Muscle of leg (tissue), 11 donors: ENCODE measurements around the gene NRIP2. TPM values are rescaled to one million over a fixed set of nuclear protein-coding genes. Genes with fewer than 3 reads are reported as not detected.
A peak's percentile ranks its signal among the peaks of the same experiment; 100 is the strongest.

Source experiments
- DNase-seq: peaks from one replicate; pipeline ENCODE4 v3.0.0; 2013
- H3K27ac ChIP-seq: one replicate; pipeline ENCODE4 v1.5.1; 2013; ENCODE audit warnings: mild to moderate bottlenecking, low read length, control low read depth
- H3K27me3 ChIP-seq: one replicate; pipeline ENCODE4 v1.6.1; 2013; ENCODE audit warnings: low read length; ENCODE audit not compliant: control insufficient read depth, insufficient read depth
- H3K36me3 ChIP-seq: one replicate; pipeline ENCODE4 v1.6.1; 2013; ENCODE audit warnings: low read length; ENCODE audit not compliant: control insufficient read depth, insufficient read depth
- H3K4me1 ChIP-seq: one replicate; pipeline ENCODE4 v1.6.1; 2013; ENCODE audit warnings: low read length; ENCODE audit not compliant: control insufficient read depth, insufficient read depth
- H3K4me3 ChIP-seq: one replicate; pipeline ENCODE4 v1.5.1; 2013; ENCODE audit warnings: low read length, control low read depth
- H3K9me3 ChIP-seq: replicated peaks from 2 replicates; pipeline ENCODE4 v1.6.1; 2013; ENCODE audit warnings: low read depth, low read length; ENCODE audit not compliant: control insufficient read depth
- WGBS: methylation state at CpG from one replicate; pipeline ENCODE4 v1.1.5; 2013; ENCODE audit warnings: missing lambda C conversion rate; ENCODE audit not compliant: insufficient coverage; 5-methylcytosine and 5-hydroxymethylcytosine counted together
- polyA plus RNA-seq, 8 donors: library from polyadenylated mRNA; unstranded; fragments of 120-200 nt; gene quantifications; one replicate each; pipeline versions ENCODE4 v1.2.1 to v1.2.3, GENCODE V29; 2013; ENCODE audit warnings: inconsistent platforms in 1 of 8, low replicate concordance in 1 of 8; ENCODE audit not compliant: insufficient read length in 8 of 8, insufficient read depth in 1 of 8
- total RNA-seq: library from RNA; stranded (reverse); fragments of 120-200 nt; gene quantifications from one replicate; pipeline ENCODE4 v1.2.4, GENCODE V29; 2013

Gene NRIP2
- total and polyA plus RNA-seq, 9 donors, result 2.3 to 6.6 (median 5.7) TPM

DNA sequence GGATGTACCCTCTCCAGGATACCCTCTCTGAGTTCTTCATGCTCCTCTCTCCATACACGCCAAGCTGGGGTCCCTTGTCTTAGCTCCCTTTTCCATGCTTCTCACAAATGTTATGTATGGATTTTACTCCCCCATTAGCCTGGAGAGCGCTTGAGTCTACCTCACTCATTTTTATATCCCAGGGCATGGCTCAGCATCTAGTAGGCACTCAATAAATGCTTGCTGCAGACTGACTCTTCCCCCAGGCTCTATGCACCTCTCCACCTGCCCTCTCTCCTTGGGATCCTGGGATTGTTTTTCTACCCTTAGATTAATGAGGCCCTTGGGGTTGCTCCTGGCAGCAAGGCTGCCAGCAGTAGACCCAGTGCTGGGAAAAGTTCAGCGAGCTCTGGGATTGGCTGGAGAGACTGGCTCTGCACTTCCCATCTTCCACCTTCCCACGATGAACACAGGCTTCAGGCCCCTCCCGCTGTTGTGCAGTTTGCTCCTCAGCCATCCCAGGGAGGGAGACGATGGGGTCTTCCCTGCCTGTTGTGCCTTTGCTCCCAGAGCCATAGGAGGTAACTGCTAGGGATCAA, 2.2 kb downstream of the NRIP2 start:
- Histone ChIP-seq H3K36me3 (peaks cover 30% of the 10 kb centered on the region), H3K4me3 (no peak overlapping the region), H3K4me1 (peaks cover 28% of the 10 kb centered on the region), H3K9me3 (no peaks in the 10 kb centered on the region), H3K27me3 (no peaks in the 10 kb centered on the region), H3K27ac (no peak overlapping the region)
- WGBS, result 94% methylated on average over 2 of the region's 6 CpGs
- DNase-seq, result no peak

GRCh38 chr12:2829275-2829674, 5.6 kb downstream of the NRIP2 start:
- Histone ChIP-seq H3K27ac (no peak overlapping the region), H3K4me1 (peaks cover 11% of the 10 kb centered on the region), H3K9me3 (no peaks in the 10 kb centered on the region), H3K27me3 (no peaks in the 10 kb centered on the region), H3K36me3 (peaks cover 64% of the 10 kb centered on the region), H3K4me3 (no peak overlapping the region)
- 100% methylated on average over 1 of the region's 6 CpGs for WGBS
- DNase-seq, result no peak

GRCh38 chr12:2826721-2827515, 7.9 kb downstream of the NRIP2 start:
- H3K27ac ChIP-seq, result no peak overlapping the region
- peaks cover 82% of the 10 kb centered on the region for H3K36me3 ChIP-seq
- H3K9me3 ChIP-seq, result no peaks in the 10 kb centered on the region
- WGBS, result 89% methylated on average over 14 of the region's 14 CpGs
- no peaks in the 10 kb centered on the region for H3K4me1 ChIP-seq
- no peak for DNase-seq
- H3K27me3 ChIP-seq, result no peaks in the 10 kb centered on the region
- no peak overlapping the region for H3K4me3 ChIP-seq

DNA sequence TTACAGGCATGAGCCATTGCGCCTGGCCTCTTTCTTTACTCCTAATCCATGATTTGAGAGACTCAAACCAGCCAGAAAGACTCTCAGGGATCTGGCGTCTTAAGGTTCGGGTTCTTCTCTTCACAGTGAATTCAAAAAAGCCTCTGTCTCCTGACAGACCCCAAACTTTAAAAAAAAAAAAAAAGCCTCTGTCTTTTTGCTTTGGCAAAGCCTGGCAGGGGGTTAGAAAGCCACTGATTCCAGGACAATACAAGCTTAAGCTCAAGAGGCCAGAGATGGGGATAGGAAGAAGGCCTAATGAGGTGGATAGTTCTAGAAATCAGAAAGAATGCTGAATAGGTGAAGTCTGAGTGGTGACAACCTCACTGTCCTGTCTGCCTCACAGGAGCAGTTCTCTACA, 8.8 kb downstream of the NRIP2 start:
- H3K4me1 ChIP-seq, result no peaks in the 10 kb centered on the region
- DNase-seq, result no peak
- peaks cover 85% of the 10 kb centered on the region for H3K36me3 ChIP-seq
- H3K27me3 ChIP-seq, result no peaks in the 10 kb centered on the region
- H3K4me3 ChIP-seq, result no peak overlapping the region
- H3K27ac ChIP-seq, result no peak overlapping the region
- no CpG with 5 or more reads among the region's 3 CpGs for WGBS
- H3K9me3 ChIP-seq, result no peaks in the 10 kb centered on the region

- Histone ChIP-seq H3K4me1 (no peaks in the 10 kb centered on the region), H3K27ac (no peak overlapping the region), H3K27me3 (no peaks in the 10 kb centered on the region), H3K4me3 (no peak overlapping the region), H3K36me3 (peaks cover 84% of the 10 kb centered on the region), H3K9me3 (no peaks in the 10 kb centered on the region)
- DNase-seq, result no peak
- WGBS, result 89% methylated on average over 3 of the region's 4 CpGs
Observed at GRCh38 chr12:2825132-2825531, 9.7 kb downstream of the NRIP2 start.

GRCh38 chr12:2824541-2824940, 10.3 kb downstream of the NRIP2 start:
- Histone ChIP-seq H3K4me3 (no peak overlapping the region), H3K9me3 (no peaks in the 10 kb centered on the region), H3K27me3 (no peaks in the 10 kb centered on the region), H3K27ac (no peak overlapping the region), H3K36me3 (peaks cover 90% of the 10 kb centered on the region), H3K4me1 (no peaks in the 10 kb centered on the region)
- WGBS, result 90% methylated on average over 3 of the region's 6 CpGs
- no peak for DNase-seq

- Histone ChIP-seq H3K9me3 (no peaks in the 10 kb centered on the region), H3K4me1 (no peaks in the 10 kb centered on the region), H3K27ac (no peak overlapping the region), H3K27me3 (no peaks in the 10 kb centered on the region), H3K4me3 (no peak overlapping the region), H3K36me3 (peaks cover 93% of the 10 kb centered on the region)
- no peak for DNase-seq
- WGBS, result 78% methylated on average over 6 of the region's 7 CpGs
Observed at GRCh38 chr12:2823483-2823882, 11.4 kb downstream of the NRIP2 start.

- H3K4me3 ChIP-seq, result no peak overlapping the region
- no peak for DNase-seq
- no peaks in the 10 kb centered on the region for H3K9me3 ChIP-seq
- no peak overlapping the region for H3K27ac ChIP-seq
- WGBS, result 94% methylated on average over 2 of the region's 9 CpGs
- H3K36me3 ChIP-seq, result peaks cover 81% of the 10 kb centered on the region
- H3K4me1 ChIP-seq, result no peaks in the 10 kb centered on the region
- H3K27me3 ChIP-seq, result no peaks in the 10 kb centered on the region
Observed at GRCh38 chr12:2820432-2820831, 14.4 kb downstream of the NRIP2 start.

- DNase-seq, result no peak
- H3K4me1 ChIP-seq, result no peaks in the 10 kb centered on the region
- no peak overlapping the region for H3K27ac ChIP-seq
- WGBS, result 93% methylated on average over 15 of the region's 15 CpGs
- no peak overlapping the region for H3K4me3 ChIP-seq
- no peaks in the 10 kb centered on the region for H3K27me3 ChIP-seq
- peaks cover 74% of the 10 kb centered on the region for H3K36me3 ChIP-seq
- no peaks in the 10 kb centered on the region for H3K9me3 ChIP-seq
Observed at GRCh38 chr12:2819810-2820209, 15.0 kb downstream of the NRIP2 start.

GRCh38 chr12:2813214-2814185, 21.3 kb downstream of the NRIP2 start:
- DNase-seq, result peak; percentile 83
- H3K4me3 ChIP-seq, result peak overlapping the region; percentile 60
- no peaks in the 10 kb centered on the region for H3K27me3 ChIP-seq
- peak overlapping the region; percentile 90 for H3K27ac ChIP-seq
- WGBS, result 86% methylated on average over 2 of the region's 10 CpGs
- H3K4me1 ChIP-seq, result peaks cover 11% of the 10 kb centered on the region
- peaks cover 18% of the 10 kb centered on the region for H3K36me3 ChIP-seq
- no peaks in the 10 kb centered on the region for H3K9me3 ChIP-seq
